ENCODE data around the gene FGF1.

The FGF1 gene

GRCh38 chr5:142696379-142696778, 10.5 kb upstream of the FGF1 start:
- no peak for DNase-seq

GRCh38 chr5:142694092-142694856, 8.4 kb upstream of the FGF1 start:
- DNase-seq, result no peak

- no peak for DNase-seq
Observed at GRCh38 chr5:142692321-142692894, 6.5 kb upstream of the FGF1 start.

- peak; percentile 31 for DNase-seq
Observed at GRCh38 chr5:142690667-142691066, 4.8 kb upstream of the FGF1 start.

- no peak for DNase-seq
Observed at GRCh38 chr5:142689081-142689480, 3.2 kb upstream of the FGF1 start.

GRCh38 chr5:142688281-142688989, 2.5 kb upstream of the FGF1 start:
- DNase-seq, result no peak

GRCh38 chr5:142686968-142687367, 1.1 kb upstream of the FGF1 start:
- DNase-seq, result no peak

- no peak for DNase-seq
Observed at GRCh38 chr5:142686210-142686734, 382 bp upstream of the FGF1 start.

- no peak for DNase-seq
Observed at GRCh38 chr5:142684508-142685041, 1.3 kb downstream of the FGF1 start.

GRCh38 chr5:142683881-142684505, 1.9 kb downstream of the FGF1 start:
- no peak for DNase-seq

- no peak for DNase-seq
Observed at GRCh38 chr5:142683116-142683515, 2.8 kb downstream of the FGF1 start.

GRCh38 chr5:142680605-142681259, 5.2 kb downstream of the FGF1 start:
- DNase-seq, result peak; percentile 32

- DNase-seq, result no peak
Observed at GRCh38 chr5:142679744-142680143, 6.1 kb downstream of the FGF1 start.

- no peak for DNase-seq
Observed at GRCh38 chr5:142678529-142678928, 7.4 kb downstream of the FGF1 start.

GRCh38 chr5:142677198-142677597, 8.7 kb downstream of the FGF1 start:
- no peak for DNase-seq

- DNase-seq, result no peak
Observed at GRCh38 chr5:142676318-142676717, 9.6 kb downstream of the FGF1 start.

- DNase-seq, result no peak
Observed at GRCh38 chr5:142674531-142675469, 11.1 kb downstream of the FGF1 start.

- DNase-seq, result no peak
Observed at GRCh38 chr5:142671801-142672200, 14.1 kb downstream of the FGF1 start.

- no peak for DNase-seq
Observed at GRCh38 chr5:142671266-142671665, 14.6 kb downstream of the FGF1 start.

- DNase-seq, result no peak
Observed at GRCh38 chr5:142670804-142671203, 15.1 kb downstream of the FGF1 start.

- DNase-seq, result no peak
Observed at GRCh38 chr5:142669477-142669876, 16.4 kb downstream of the FGF1 start.

Data from SHP77 treated with DMSO at 0.1 percent for 48 hours (cell line).